H1 (cell line): ENCODE data around the gene VDR. TPM values are rescaled to one million over a fixed set of nuclear protein-coding genes. Genes with fewer than 3 reads are reported as not detected.

ENCODE experiments used
- CTCF ChIA-PET: fragments of 300-600 bp; sonication (Branson Sonifier 250); formaldehyde crosslinking; loops from one replicate; lab custom pipeline; 2021; ENCODE audit not compliant: partially characterized antibody; lab: Charles Lee
- POLR2A ChIA-PET: fragments of 300-600 bp; sonication (Branson Sonifier 250); formaldehyde crosslinking; loops from one replicate; lab custom pipeline; 2021; ENCODE audit warnings: inconsistent platforms; ENCODE audit not compliant: partially characterized antibody; lab: Charles Lee
- DNase-seq, 2 experiments: peaks; one replicate each; pipeline versions ENCODE4 v3.0.0 to v3.0.0-alpha.2; 2010 to 2022; ENCODE audit warnings: low spot score in 2 of 2, low read depth in 1 of 2, mixed read lengths in 1 of 2
- FAIRE-seq: peaks from 2 replicates; lab custom pipeline; 2011; peaks lifted over from hg19 to GRCh38; lab: Jason Lieb, UNC
- H2AFZ ChIP-seq: 2 replicates; pipeline ENCODE4 v1.8.1; 2012; ENCODE audit warnings: low read length, inconsistent platforms
- H2AK5ac ChIP-seq: 2 replicates; pipeline ENCODE4 v1.6.1; 2013; ENCODE audit warnings: low read depth, low read length
- H2BK120ac ChIP-seq: replicated peaks from 2 replicates; pipeline ENCODE3; 2013; ENCODE audit warnings: low read depth, low read length, inconsistent platforms
- H2BK12ac ChIP-seq: 2 replicates; pipeline ENCODE4 v1.6.1; 2013; ENCODE audit warnings: low read depth, low read length
- H2BK15ac ChIP-seq: 2 replicates; pipeline ENCODE4 v1.6.1; 2013; ENCODE audit warnings: low read length
- H2BK20ac ChIP-seq: 2 replicates; pipeline ENCODE4 v1.6.1; 2013; ENCODE audit warnings: low read length
- H2BK5ac ChIP-seq: 2 replicates; pipeline ENCODE4 v1.6.1; 2013; ENCODE audit warnings: low read depth, low read length
- H3K14ac ChIP-seq: 2 replicates; pipeline ENCODE4 v1.6.1; 2013; ENCODE audit warnings: inconsistent platforms; ENCODE audit not compliant: insufficient read length
- H3K18ac ChIP-seq: 2 replicates; pipeline ENCODE4 v1.6.1; 2013; ENCODE audit warnings: low read length; ENCODE audit errors: extremely low read depth
- H3K23ac ChIP-seq: 2 replicates; pipeline ENCODE4 v1.6.1; 2013; ENCODE audit warnings: inconsistent platforms; ENCODE audit not compliant: insufficient read length
- H3K23me2 ChIP-seq: 2 replicates; pipeline ENCODE4 v1.6.1; 2013; ENCODE audit warnings: low read depth, low read length
- H3K27ac ChIP-seq: 2 replicates; pipeline ENCODE4 v1.6.1; 2011; ENCODE audit warnings: low read depth, low read length, inconsistent platforms
- H3K27me3 ChIP-seq, 4 experiments: replicated peaks in 1 of 4; 1 replicate in 1 of 4; 2 replicates in 3 of 4; pipeline versions ENCODE4 v1.6.1 to v1.8.1; 2011 to 2013; ENCODE audit warnings: low read length in 3 of 4, mild to moderate bottlenecking in 3 of 4, inconsistent platforms in 2 of 4, mixed read lengths in 2 of 4, moderate library complexity in 1 of 4; ENCODE audit not compliant: control insufficient read depth in 3 of 4, insufficient read depth in 3 of 4; ENCODE audit errors: extremely low read depth in 1 of 4
- H3K36me3 ChIP-seq, 4 experiments: 2 replicates each; pipeline versions ENCODE4 v1.6.1 to v1.8.1; 2011 to 2013; ENCODE audit warnings: mild to moderate bottlenecking in 4 of 4, low read length in 3 of 4, moderate library complexity in 2 of 4, control low read depth in 1 of 4, inconsistent platforms in 1 of 4; ENCODE audit not compliant: insufficient read depth in 4 of 4, control insufficient read depth in 2 of 4
- H3K4ac ChIP-seq: replicated peaks from 2 replicates; pipeline ENCODE3; 2013; ENCODE audit warnings: low read length, low read depth, mixed read lengths, inconsistent platforms; ENCODE audit not compliant: insufficient read length
- H3K4me1 ChIP-seq, 4 experiments: replicated peaks in 1 of 4; 1 replicate in 1 of 4; 2 replicates in 3 of 4; pipeline versions ENCODE4 v1.6.1 to v1.8.1; 2011 to 2013; ENCODE audit warnings: low read length in 3 of 4, inconsistent platforms in 2 of 4, mixed read lengths in 1 of 4; ENCODE audit not compliant: insufficient read depth in 4 of 4, control insufficient read depth in 3 of 4
- H3K4me2 ChIP-seq, 2 experiments: 2 replicates each; pipeline versions ENCODE4 v1.6.1 to v1.8.1; 2011 to 2013; ENCODE audit warnings: low read depth in 2 of 2, low read length in 2 of 2, control low read depth in 1 of 2, inconsistent platforms in 1 of 2, mild to moderate bottlenecking in 1 of 2; ENCODE audit not compliant: insufficient read depth in 1 of 2
- H3K4me3 ChIP-seq, 4 experiments: fragments of 200-600, 300-600 bp in 1 of 4; sonication (generic), shearing (Covaris generic), sonication (Bioruptor Twin) in 1 of 4; 2 replicates each; pipeline versions ENCODE4 v1.5.1 to v1.8.1; 2011 to 2016; ENCODE audit warnings: low read length in 4 of 4, low read depth in 3 of 4, control low read depth in 2 of 4, inconsistent platforms in 2 of 4, mild to moderate bottlenecking in 2 of 4, mixed read lengths in 1 of 4, moderate library complexity in 1 of 4; ENCODE audit not compliant: insufficient read depth in 2 of 4; ENCODE audit errors: extremely low read depth in 1 of 4
- H3K56ac ChIP-seq: replicated peaks from 2 replicates; pipeline ENCODE3; 2013; ENCODE audit warnings: low read depth, mild to moderate bottlenecking, mixed read lengths, low read length, inconsistent platforms; ENCODE audit not compliant: insufficient read length
- H3K79me1 ChIP-seq: 2 replicates; pipeline ENCODE4 v1.6.1; 2013; ENCODE audit warnings: low read depth, low read length, control low read depth
- H3K79me2 ChIP-seq, 2 experiments: 2 replicates each; pipeline versions ENCODE4 v1.6.1 to v1.8.1; 2012 to 2013; ENCODE audit warnings: low read length in 2 of 2, mild to moderate bottlenecking in 2 of 2, inconsistent platforms in 1 of 2; ENCODE audit not compliant: insufficient read depth in 2 of 2, control insufficient read depth in 1 of 2
- H3K9ac ChIP-seq, 4 experiments: replicated peaks in 1 of 4; 1 replicate in 1 of 4; 2 replicates in 3 of 4; pipeline versions ENCODE4 v1.6.1 to v1.8.1; 2011 to 2013; ENCODE audit warnings: low read depth in 3 of 4, low read length in 3 of 4, control low read depth in 2 of 4, mild to moderate bottlenecking in 2 of 4, moderate library complexity in 2 of 4, inconsistent platforms in 1 of 4; ENCODE audit errors: extremely low read depth in 1 of 4
- H3K9me3 ChIP-seq, 2 experiments: 2 replicates each; pipeline versions ENCODE4 v1.6.1 to v1.8.1; 2012 to 2013; ENCODE audit warnings: mild to moderate bottlenecking in 2 of 2, moderate library complexity in 2 of 2, control low read depth in 1 of 2, inconsistent platforms in 1 of 2, low read depth in 1 of 2, low read length in 1 of 2, mixed read lengths in 1 of 2; ENCODE audit not compliant: insufficient read depth in 2 of 2
- H4K20me1 ChIP-seq, 2 experiments: replicated peaks in 1 of 2; 2 replicates each; pipeline versions ENCODE3 to v1.8.1; 2011 to 2013; ENCODE audit warnings: inconsistent platforms in 2 of 2, low read length in 2 of 2, mild to moderate bottlenecking in 1 of 2; ENCODE audit not compliant: insufficient read depth in 2 of 2, control insufficient read depth in 1 of 2
- H4K5ac ChIP-seq: 2 replicates; pipeline ENCODE4 v1.6.1; 2013; ENCODE audit warnings: low read length, low read depth, mixed read lengths, inconsistent platforms; ENCODE audit not compliant: insufficient read length
- H4K8ac ChIP-seq: 2 replicates; pipeline ENCODE4 v1.8.0; 2013; ENCODE audit warnings: mild to moderate bottlenecking, moderate library complexity, low read length, inconsistent platforms; ENCODE audit not compliant: insufficient read depth; ENCODE audit errors: extremely low read depth
- H4K91ac ChIP-seq: replicated peaks from 2 replicates; pipeline ENCODE3; 2013; ENCODE audit warnings: low read length, mixed read lengths, inconsistent platforms; ENCODE audit not compliant: insufficient read length
- BACH1 ChIP-seq: IDR thresholded peaks from 2 replicates; pipeline ENCODE4 v1.6.1; 2012; ENCODE audit warnings: low read length, improper control_type of control experiment
- CEBPB ChIP-seq: IDR thresholded peaks from 2 replicates; pipeline ENCODE4 v1.6.1; 2012; ENCODE audit warnings: low read depth, low read length
- CREB1 ChIP-seq: IDR thresholded peaks from 2 replicates; pipeline ENCODE4 v1.6.1; 2012; ENCODE audit warnings: inconsistent platforms
- EP300 ChIP-seq, 2 experiments: IDR thresholded peaks; 1 replicate in 1 of 2; 2 replicates in 1 of 2; pipeline ENCODE4 v1.6.1; 2011 to 2012; ENCODE audit warnings: low read depth in 2 of 2, low read length in 2 of 2, mild to moderate bottlenecking in 2 of 2, borderline replicate concordance in 1 of 2, inconsistent platforms in 1 of 2, moderate library complexity in 1 of 2
- FOSL1 ChIP-seq: IDR thresholded peaks from 2 replicates; pipeline ENCODE4 v1.6.1; 2011; ENCODE audit warnings: mild to moderate bottlenecking, low read depth, low read length, moderate library complexity; ENCODE audit not compliant: insufficient read depth
- GABPA ChIP-seq: IDR thresholded peaks from 2 replicates; pipeline ENCODE4 v1.6.1; 2011; ENCODE audit warnings: mild to moderate bottlenecking, low read length, moderate library complexity, borderline replicate concordance; ENCODE audit not compliant: insufficient read depth
- JUN ChIP-seq: IDR thresholded peaks from 2 replicates; pipeline ENCODE4 v1.6.1; 2011; ENCODE audit warnings: low read depth, mild to moderate bottlenecking, improper control_type of control experiment, low read length
- MAFK ChIP-seq: IDR thresholded peaks from 2 replicates; pipeline ENCODE4 v1.6.1; 2012; ENCODE audit warnings: low read depth, mild to moderate bottlenecking, improper control_type of control experiment, low read length
- MAX ChIP-seq: IDR thresholded peaks from 2 replicates; pipeline ENCODE4 v1.6.1; 2012; ENCODE audit warnings: inconsistent platforms
- SIN3A ChIP-seq, 2 experiments: IDR thresholded peaks in 1 of 2; conservative IDR thresholded peaks in 1 of 2; 2 replicates each; pipeline ENCODE4 v1.6.1; 2011 to 2012; ENCODE audit warnings: low read length in 2 of 2, improper control_type of control experiment in 1 of 2, low read depth in 1 of 2, mild to moderate bottlenecking in 1 of 2
- SP2 ChIP-seq: IDR thresholded peaks from 2 replicates; pipeline ENCODE4 v1.6.1; 2012; ENCODE audit warnings: mild to moderate bottlenecking, low read length, inconsistent platforms
- SUZ12 ChIP-seq: fragments of 200-600 bp; sonication (generic); IDR thresholded peaks from 2 replicates; pipeline ENCODE4 v1.6.1; 2012; ENCODE audit warnings: mild to moderate bottlenecking, inconsistent platforms, low read length, moderate library complexity, mixed read lengths
- WGBS, 2 experiments: shearing (Covaris generic) in 1 of 2; methylation state at CpG; one replicate each; pipeline versions ENCODE4 v1.1.6 to v1.1.7; 2013 to 2015; ENCODE audit warnings: low lambda C conversion rate in 2 of 2, mixed read lengths in 2 of 2, inconsistent platforms in 1 of 2, low coverage in 1 of 2, missing lambda C conversion rate in 1 of 2; ENCODE audit not compliant: insufficient replicate concordance in 2 of 2, insufficient coverage in 1 of 2, insufficient read length in 1 of 2; ENCODE audit errors: extremely low coverage in 1 of 2, missing lambda C conversion rate in 1 of 2; 5-methylcytosine and 5-hydroxymethylcytosine counted together
- polyA plus RNA-seq, 7 experiments: library from polyadenylated mRNA; depleted of rRNA in 3 of 7; stranded (reverse) in 5 of 7; unstranded in 2 of 7; fragments of >200 nt in 5 of 7; fragments of 200-250 nt in 2 of 7; gene quantifications; 1 replicate in 5 of 7; 2 replicates in 1 of 7; 4 replicates in 1 of 7; pipeline versions ENCODE4 v1.2.1 to v1.2.3, GENCODE V29; 2011 to 2013; ENCODE audit warnings: missing spikeins in 2 of 7, mixed read lengths in 2 of 7
- total RNA-seq: library from RNA; stranded (reverse); fragmentation: NEBNext Ultra II Directional; extraction: Animal tissue kit (Norgen Biotek cat#: 25700); gene quantifications from 2 replicates; pipeline ENCODE4 v1.2.1, GENCODE V29; 2021

VDR gene
- total and polyA plus RNA-seq, 2 of the 8 experiments (the other 6 are each of a cell fraction or from before 2014, with no cell fraction given), result 0.44 to 0.65 TPM

- Histone ChIP-seq H2BK5ac (no peak overlapping the region), H3K27me3 (no peaks in the 10 kb centered on the region), H3K9me3 (no peaks in the 10 kb centered on the region), H3K23ac (no peak overlapping the region), H3K14ac (no peak overlapping the region), H2BK12ac (no peak overlapping the region), H3K36me3 (peaks cover 4 to 38% (median 21%) of the 10 kb centered on the region in 4 experiments; a peak in 6 of 8 replicates), H2AFZ (no peak overlapping the region), H2AK5ac (no peak overlapping the region), H4K91ac (no peak overlapping the region), H4K5ac (no peak overlapping the region), H2BK15ac (no peak overlapping the region), H3K4me1 (peaks cover 0 to 11% (median 3%) of the 10 kb centered on the region in 4 experiments; a peak in 4 of 7 replicates), H2BK120ac (no peak overlapping the region), H3K56ac (no peak overlapping the region), H4K20me1 (peaks cover 2 to 3% of the 10 kb centered on the region in 2 experiments), H2BK20ac (no peak overlapping the region), H3K18ac (no peak overlapping the region), H4K8ac (0 out of 2 replicates have a peak overlapping the region, but pooled peaks have one; percentile 18), H3K79me2 (peaks cover 0 to 9% of the 10 kb centered on the region in 2 experiments; a peak in 2 of 4 replicates), H3K79me1 (peaks cover 4% of the 10 kb centered on the region; the same call in 1 of the 2 replicates), H3K23me2 (no peaks in the 10 kb centered on the region), H3K4me3 (no peak overlapping the region), H3K9ac (no peak overlapping the region), H3K27ac (no peak overlapping the region), H3K4ac (no peak overlapping the region), H3K4me2 (no peak overlapping the region)
- DNase-seq (no peak), FAIRE-seq (no peak)
- WGBS, 2 experiments, result 92% methylated on average over 11 of the region's 22 CpGs; no CpG with 5 or more reads in 1 of the 2 experiments
- CTCF ChIA-PET, result interaction anchor here (0.6 to 58.8 kb wide), 8 partner anchors 10 to 343 kb away, joined by 3 to 2001 read pairs (median 33); no protein-coding TSS in a partner anchor
- TF ChIP-seq MAFK (no peak), SUZ12 (no peak), GABPA (no peak), JUN (no peak), SIN3A (conservative IDR thresholded peaks at IDR 0.05 in 1 of 2, IDR thresholded peaks at IDR 0.05 in 1 of 2; ENCODE audit: low read depth in 1 of 2, low read length in 2 of 2) (no peak), MAX (no peak), FOSL1 (no peak), SP2 (no peak), CREB1 (no peak), EP300 (IDR thresholded peaks at IDR 0.05; ENCODE audit: borderline replicate concordance in 1 of 2, low read depth in 2 of 2, low read length in 2 of 2) (no peak), CEBPB (no peak), BACH1 (no peak)
- POLR2A ChIA-PET, result interaction anchor here (1.2 to 29.3 kb wide), 3 partner anchors 14 to 42 kb away, joined by 3 to 480 read pairs (median 32); no protein-coding TSS in a partner anchor
These were observed 108.9 kb downstream of the VDR start for GRCh38 chr12:47795814-47796411.
